Measurements from ENCODE around the gene RNF34. TPM values are rescaled to one million over a fixed set of nuclear protein-coding genes. Genes with fewer than 3 reads are reported as not detected.

RNF34 gene
- total RNA-seq, 1 experiment from 2014 or later = 66.4 TPM

DNA sequence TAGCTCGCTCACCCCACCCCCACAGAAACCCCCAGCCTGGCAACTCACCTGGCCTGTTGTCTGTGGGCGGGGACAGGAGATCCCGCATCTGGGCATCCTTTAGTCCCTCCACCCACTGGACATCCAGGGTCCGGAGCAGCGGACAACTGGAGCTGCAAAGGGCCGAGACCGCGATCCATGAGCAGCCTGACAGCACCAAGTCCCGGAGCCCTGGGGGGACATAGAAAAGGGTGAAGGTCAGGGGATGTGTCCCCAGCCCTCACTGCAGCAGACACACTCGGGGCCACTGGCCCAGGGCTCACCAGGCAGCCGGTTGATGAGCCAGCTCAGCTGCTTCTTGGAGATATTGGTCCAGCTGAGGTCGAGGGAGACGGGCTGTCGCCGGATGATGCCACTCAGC is 40.9 kb downstream of the RNF34 start:
- no peak overlapping the region for H4K8ac ChIP-seq (replicated peaks; ENCODE audit: insufficient read length, low read depth, low read length)
- no peak overlapping the region for H3K14ac ChIP-seq (ENCODE audit: insufficient read depth, low read length)
- peaks cover 3% of the 10 kb centered on the region for H4K20me1 ChIP-seq (ENCODE audit: control insufficient read depth, insufficient read depth, insufficient read length)
- no CpG with 5 or more reads among the region's 15 CpGs for WGBS (ENCODE audit: extremely low coverage, insufficient read length, low lambda C conversion rate)
- no peak overlapping the region for H2AFZ ChIP-seq (ENCODE audit: low read length)
- no peak overlapping the region for H3K4me2 ChIP-seq (ENCODE audit: insufficient read depth, insufficient read length, low read length)
- no peak overlapping the region for H3K27ac Mint-ChIP-seq
- H3K9ac ChIP-seq (ENCODE audit: extremely low read depth, insufficient read length, low read length) = no peak overlapping the region
- H2BK15ac ChIP-seq (ENCODE audit: low read depth, low read length) = no peak overlapping the region
- H4K91ac ChIP-seq (ENCODE audit: insufficient read length, low read depth, low read length) = no peak overlapping the region
- no peak for DNase-seq
- H3K27ac ChIP-seq (ENCODE audit: insufficient read length, low read depth, low read length) = no peak overlapping the region
- peaks cover 52 to 89% (median 82%) of the 10 kb centered on the region in 3 experiments for H3K36me3 Mint-ChIP-seq (ENCODE audit: insufficient read depth in 1 of 3, low read depth in 3 of 3)
- H3T11ph ChIP-seq (ENCODE audit: low read length) = no peak overlapping the region
- H4K5ac ChIP-seq (ENCODE audit: insufficient read length, low read depth, low read length) = no peak overlapping the region
- no peaks in the 10 kb centered on the region for H3K9me3 ChIP-seq (ENCODE audit: control insufficient read depth, low read depth, low read length)
- peaks cover 2 to 15% of the 10 kb centered on the region in 2 experiments; a peak in 2 of 4 replicates for H3K4me1 Mint-ChIP-seq
- H3K56ac ChIP-seq (ENCODE audit: insufficient read length, low read depth, low read length) = no peak overlapping the region
- H3K4ac ChIP-seq (ENCODE audit: low read depth, low read length) = no peak overlapping the region
- no peak overlapping the region for H3K18ac ChIP-seq (ENCODE audit: insufficient read length, low read depth, low read length)
- peaks cover 0 to 4% of the 10 kb centered on the region in 2 experiments; a peak in 2 of 5 replicates for H3K9me3 Mint-ChIP-seq
- TF ChIP-seq, protein P1, sequence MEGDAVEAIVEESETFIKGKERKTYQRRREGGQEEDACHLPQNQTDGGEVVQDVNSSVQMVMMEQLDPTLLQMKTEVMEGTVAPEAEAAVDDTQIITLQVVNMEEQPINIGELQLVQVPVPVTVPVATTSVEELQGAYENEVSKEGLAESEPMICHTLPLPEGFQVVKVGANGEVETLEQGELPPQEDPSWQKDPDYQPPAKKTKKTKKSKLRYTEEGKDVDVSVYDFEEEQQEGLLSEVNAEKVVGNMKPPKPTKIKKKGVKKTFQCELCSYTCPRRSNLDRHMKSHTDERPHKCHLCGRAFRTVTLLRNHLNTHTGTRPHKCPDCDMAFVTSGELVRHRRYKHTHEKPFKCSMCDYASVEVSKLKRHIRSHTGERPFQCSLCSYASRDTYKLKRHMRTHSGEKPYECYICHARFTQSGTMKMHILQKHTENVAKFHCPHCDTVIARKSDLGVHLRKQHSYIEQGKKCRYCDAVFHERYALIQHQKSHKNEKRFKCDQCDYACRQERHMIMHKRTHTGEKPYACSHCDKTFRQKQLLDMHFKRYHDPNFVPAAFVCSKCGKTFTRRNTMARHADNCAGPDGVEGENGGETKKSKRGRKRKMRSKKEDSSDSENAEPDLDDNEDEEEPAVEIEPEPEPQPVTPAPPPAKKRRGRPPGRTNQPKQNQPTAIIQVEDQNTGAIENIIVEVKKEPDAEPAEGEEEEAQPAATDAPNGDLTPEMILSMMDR (conservative IDR thresholded peaks at IDR 0.05) = no peak
- H3K23me2 ChIP-seq (ENCODE audit: insufficient read length, low read depth, low read length, poor library complexity, severe bottlenecking) = no peaks in the 10 kb centered on the region
- H2AK5ac ChIP-seq (ENCODE audit: insufficient read length, low read length) = no peak overlapping the region
- H2BK20ac ChIP-seq (ENCODE audit: low read depth, low read length, poor library complexity, severe bottlenecking) = no peak overlapping the region
- H3K4me1 ChIP-seq (ENCODE audit: insufficient read depth, low read length) = no peaks in the 10 kb centered on the region
- H2BK12ac ChIP-seq (ENCODE audit: insufficient read length, low read depth, low read length) = no peak overlapping the region
- no peaks in the 10 kb centered on the region for H3K27me3 ChIP-seq (ENCODE audit: insufficient read depth, low read length)
- peaks cover 7% of the 10 kb centered on the region for H3K79me1 ChIP-seq (ENCODE audit: insufficient read depth, low read depth, low read length, poor library complexity, severe bottlenecking)
- H2BK5ac ChIP-seq (ENCODE audit: insufficient read length, low read length) = no peak overlapping the region
- peaks cover 1% of the 10 kb centered on the region; the same call in 1 of the 2 replicates for H3K27me3 Mint-ChIP-seq (ENCODE audit: low read depth)
- no peaks in the 10 kb centered on the region for H3K79me2 ChIP-seq (ENCODE audit: insufficient read depth, low read length)
- H3K4me3 Mint-ChIP-seq = no peak overlapping the region
- no peak overlapping the region for H2BK120ac ChIP-seq (ENCODE audit: low read depth, low read length, poor library complexity, severe bottlenecking)
- H3K23ac ChIP-seq (ENCODE audit: insufficient read length, low read depth, low read length) = no peak overlapping the region

All from H9 (cell line).